ENCODE data around the gene HOXA10.
A peak's percentile ranks its signal among the peaks of the same experiment; 100 is the strongest.

Gene HOXA10

DNA sequence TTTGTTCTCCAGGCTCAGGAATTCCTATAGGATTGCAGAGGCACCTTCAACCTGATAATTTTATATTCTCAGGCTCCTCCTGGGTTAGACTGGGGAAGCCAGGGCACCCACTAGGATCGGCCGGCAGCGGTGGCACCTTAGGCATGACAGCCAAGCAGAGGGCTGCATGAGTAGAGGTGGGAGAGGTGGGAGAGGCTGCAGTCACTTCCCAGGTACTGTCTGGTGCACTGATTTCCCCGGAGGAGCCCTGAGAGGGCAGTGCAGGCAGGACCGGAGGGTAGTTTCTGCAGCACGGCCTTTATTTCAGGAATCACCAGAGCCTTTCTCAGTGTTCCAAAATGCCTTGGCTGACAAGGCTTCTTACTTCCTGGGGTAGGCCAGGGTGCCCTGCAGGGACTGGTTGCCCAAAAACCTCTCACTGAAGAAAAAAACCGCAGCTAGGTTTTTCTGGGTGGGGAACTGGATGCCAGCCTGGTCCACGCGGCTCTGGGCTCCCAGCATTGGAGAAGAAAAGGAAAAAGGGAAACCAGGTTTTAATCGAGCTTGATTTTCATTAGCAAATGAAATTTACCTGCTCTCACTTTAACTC, 29.3 kb upstream of the HOXA10 start:
- no peak for DNase-seq (ENCODE audit: low spot score)

DNA sequence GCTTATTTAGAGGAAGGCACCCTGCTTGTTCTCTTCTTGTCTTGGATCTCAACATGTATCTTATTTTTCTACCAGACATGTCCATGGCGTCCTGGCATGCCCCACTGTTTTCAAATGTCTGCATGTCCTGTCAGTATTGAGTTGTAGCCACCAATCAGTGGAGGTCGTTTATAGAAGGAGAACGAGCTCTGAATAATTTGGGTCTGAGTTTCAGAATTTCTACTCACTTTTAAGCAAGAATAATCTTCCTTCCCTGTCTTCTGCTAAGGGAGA, 28.7 kb upstream of the HOXA10 start:
- DNase-seq (ENCODE audit: low spot score) = no peak

DNA sequence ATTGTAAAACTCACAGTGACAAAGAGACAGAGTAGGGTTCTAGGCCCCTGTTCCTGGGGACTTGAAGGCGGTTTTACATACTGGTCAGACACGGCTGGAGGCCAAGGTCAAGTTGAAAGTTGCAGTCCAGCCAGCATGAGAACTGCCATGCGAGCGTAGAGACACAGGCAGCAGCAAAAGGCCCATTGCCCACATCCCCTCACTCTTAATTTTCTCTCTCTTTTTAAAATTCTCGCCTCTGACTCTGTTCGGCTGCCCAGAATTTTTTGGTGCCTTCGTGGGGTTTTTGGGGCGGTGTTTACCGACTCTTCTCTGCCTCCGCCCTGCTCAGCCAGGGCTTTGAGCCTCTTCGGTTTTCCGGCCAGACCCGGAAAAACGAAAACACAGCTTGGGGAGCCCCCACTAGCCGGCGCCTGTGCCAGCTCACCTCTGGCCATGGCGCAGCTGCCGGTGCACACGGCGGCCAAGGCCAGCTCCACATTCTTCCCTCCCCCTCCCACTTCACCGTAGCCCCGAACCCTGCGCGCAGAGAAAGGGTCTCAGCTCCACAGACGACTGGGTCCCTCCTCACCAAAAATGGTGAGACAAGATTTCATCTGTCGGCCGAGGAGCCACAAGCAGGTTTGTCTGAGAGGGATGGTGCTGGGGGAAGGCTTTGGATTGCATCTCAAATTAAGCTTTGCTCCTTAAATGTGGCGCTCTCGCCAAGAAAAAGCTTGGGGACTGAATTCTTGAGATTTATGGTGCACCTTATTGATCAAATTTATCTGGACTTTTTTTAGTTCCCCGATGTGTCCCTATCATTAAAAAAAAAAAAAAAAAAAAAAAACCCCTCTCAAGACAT, 28.1 kb upstream of the HOXA10 start:
- DNase-seq (ENCODE audit: low spot score) = no peak

DNA sequence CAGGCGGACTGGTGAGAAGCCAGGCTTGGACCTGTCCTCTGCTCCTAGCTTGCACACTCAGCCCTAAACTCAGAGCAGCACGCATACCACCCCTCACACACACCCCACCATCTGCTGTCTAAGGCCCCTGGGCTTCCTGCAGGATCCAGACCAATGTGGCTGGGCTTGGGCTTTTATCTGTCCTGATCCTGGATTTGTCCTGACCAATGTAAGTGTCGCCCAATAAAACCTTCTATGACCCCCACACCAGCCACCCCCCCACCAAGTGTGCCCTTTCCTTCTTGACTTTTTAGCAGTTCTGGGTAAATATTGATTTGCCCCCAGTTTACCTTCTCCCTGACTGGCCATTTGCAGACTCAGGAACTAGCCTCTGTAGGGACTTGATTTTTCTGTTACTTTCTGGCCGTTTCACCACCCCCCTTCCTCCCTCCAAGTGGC, 27.5 kb upstream of the HOXA10 start:
- DNase-seq (ENCODE audit: low spot score) = no peak

DNA sequence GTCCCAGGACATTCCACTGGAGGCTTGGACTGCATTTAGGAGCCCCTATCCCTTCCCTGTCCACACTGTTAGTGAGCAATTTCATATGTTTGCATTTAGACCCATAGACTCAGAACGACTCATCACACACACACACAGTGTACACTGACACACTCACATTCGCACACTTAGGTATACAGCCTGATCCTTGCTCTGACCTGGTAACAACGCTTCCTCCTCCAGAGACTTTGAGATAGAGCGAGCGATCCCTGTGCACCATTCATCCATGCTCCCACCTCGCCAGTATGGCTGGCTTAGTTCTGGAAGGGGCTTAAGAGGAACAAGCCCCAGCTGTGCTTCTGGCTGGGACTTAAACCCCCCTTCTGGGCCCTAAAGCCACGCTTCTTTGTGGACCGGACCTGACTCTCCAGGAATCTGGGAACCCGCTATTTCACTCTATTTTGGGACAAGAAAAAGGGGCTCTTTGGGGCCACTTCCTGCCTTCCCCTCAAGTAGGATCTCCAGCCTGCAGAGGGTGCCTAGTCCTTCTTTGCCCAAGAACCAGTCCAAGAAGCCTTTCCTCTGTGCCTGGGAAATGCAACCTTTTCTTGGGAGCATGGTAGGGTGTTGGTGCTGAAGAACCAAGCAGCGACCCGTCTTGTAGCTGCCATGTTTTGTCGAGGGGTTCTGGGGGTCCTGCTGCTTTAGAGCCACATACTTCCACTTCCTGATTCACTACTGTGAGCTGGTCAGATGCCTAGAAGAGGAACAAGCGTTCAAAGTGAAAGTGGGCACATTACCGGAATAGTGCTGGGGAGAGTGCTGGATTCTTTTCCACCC, 26.9 kb upstream of the HOXA10 start:
- DNase-seq (ENCODE audit: low spot score) = no peak

DNA sequence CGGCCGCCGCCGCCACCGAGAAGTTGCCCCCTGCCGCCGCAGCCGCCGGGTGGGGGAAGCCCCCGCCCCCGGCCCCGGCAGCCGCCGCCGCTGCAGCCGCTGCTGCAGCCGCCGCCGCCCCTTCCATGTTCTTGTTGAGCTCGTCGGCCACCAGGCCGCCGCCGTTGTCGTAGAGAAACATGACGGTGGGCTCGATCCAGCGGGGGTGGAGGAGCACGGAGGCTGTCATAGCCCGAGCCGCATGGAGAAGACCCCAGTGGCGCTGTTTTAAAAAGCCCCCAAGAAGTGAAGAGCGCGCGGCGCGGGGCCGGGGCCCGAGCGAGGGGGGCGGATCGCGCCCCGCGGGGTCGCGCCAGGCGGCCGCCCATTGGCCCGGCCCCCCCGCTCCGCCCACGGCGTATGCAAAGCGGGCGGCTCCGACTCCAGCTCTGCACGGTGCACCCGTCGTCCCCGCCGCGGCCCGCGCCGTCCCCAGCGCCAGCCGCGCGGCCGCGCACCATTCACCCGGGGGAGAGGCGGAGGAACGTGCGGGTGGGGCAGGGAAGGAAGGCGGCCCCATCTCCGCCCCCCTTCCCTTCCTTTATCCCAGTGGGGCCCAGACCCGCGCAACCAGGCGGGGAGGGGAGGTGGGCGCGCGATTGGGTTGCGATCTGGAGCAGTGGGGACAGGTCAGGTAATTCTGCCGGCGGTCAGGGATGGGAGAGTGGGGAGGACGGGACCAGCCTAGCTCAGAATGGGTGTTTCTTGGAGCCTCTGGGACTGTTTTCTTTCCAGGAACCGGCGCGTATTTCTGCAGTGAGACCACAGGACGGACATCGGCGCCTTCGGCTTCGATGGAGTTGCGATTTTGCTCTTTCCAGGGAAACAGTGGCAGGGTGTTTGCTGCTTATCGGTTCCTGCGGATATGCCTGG, 26.0 kb upstream of the HOXA10 start, which contains the start of gene HOXA13:
Gene HOXA13 (minus strand): TSS at position 243 of the 912 bp plus-strand sequence. CDS start 14 bp downstream, at position 229.
- no peak for DNase-seq (ENCODE audit: low spot score)

DNA sequence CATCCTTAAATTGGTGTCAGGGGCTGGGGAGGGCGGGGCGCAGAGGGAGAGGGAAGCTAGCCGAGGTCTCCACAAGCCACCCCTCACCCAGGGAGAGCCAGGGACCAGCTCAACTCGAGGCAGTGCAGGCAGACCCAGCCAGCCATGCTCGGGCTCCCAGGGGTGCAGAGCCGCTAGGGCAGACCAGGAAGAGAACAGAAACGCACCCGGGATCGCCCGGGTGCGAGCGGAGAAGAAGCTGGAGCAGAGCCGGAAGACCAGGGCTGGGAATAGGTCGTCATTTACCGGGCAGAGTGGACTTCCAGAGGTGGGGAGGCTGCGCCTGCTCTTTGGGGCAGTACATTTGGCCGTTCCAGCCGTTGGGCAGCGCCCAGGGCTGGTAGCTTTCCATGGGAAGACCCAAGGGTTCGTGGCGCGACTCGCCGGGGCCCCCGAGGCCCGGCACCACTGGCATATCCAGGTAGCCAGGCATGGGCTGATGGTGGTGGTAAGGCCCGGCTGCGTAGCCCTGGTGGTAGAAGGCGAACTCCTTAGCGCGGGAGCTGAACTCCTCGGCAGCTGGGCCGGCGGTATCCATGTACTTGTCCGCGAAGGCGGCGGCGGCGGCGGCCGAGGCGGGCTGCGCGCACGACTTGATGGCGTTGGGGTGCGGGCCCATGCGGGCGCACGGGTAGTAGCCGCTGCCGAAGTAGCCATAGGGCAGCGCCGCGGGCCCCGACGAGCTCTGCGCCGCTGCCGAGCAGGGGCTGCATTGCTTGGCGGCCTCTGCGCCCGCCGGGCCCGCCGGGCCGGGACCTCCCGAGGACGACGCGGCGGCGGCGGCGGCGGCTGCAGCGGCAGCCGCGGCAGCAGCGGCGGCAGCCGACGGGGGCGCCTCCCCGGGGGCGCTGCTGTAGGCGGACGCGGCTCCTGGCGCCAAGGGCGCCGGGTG, 25.0 kb upstream of the HOXA10 start:
- no peak for DNase-seq (ENCODE audit: low spot score)

DNA sequence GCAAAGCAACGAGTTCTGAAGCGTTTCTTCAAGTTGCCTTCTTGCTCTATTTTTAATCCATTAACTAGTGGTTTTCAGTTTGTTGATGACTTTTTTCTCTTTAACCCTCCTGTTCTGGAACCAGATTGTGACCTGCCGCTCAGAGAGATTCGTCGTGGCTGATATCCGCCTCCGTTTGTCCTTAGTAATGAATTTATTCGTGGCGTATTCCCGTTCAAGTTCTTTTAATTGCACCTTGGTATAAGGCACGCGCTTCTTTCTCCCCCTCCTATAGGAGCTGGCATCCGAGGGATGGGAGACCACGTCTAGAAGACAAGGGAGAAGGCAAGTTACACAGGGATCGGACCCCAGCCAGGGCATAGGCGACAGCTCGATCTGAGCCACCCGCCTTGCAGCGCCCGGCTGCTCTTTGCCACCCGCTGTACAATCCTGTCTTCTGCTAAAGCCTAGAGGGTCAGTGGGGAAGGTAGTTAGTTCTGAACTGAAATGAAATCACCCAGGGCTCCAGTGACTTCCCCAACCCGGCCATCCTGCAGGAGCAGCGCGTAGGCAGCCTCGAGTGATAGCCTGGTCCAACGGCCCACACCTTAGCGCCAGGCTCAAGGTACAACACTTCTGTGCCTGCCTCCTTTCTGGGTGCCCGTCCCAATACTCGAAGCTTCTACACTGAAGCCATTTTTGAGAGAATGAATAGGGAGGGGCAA, 24.2 kb upstream of the HOXA10 start:
- DNase-seq (ENCODE audit: low spot score) = no peak

DNA sequence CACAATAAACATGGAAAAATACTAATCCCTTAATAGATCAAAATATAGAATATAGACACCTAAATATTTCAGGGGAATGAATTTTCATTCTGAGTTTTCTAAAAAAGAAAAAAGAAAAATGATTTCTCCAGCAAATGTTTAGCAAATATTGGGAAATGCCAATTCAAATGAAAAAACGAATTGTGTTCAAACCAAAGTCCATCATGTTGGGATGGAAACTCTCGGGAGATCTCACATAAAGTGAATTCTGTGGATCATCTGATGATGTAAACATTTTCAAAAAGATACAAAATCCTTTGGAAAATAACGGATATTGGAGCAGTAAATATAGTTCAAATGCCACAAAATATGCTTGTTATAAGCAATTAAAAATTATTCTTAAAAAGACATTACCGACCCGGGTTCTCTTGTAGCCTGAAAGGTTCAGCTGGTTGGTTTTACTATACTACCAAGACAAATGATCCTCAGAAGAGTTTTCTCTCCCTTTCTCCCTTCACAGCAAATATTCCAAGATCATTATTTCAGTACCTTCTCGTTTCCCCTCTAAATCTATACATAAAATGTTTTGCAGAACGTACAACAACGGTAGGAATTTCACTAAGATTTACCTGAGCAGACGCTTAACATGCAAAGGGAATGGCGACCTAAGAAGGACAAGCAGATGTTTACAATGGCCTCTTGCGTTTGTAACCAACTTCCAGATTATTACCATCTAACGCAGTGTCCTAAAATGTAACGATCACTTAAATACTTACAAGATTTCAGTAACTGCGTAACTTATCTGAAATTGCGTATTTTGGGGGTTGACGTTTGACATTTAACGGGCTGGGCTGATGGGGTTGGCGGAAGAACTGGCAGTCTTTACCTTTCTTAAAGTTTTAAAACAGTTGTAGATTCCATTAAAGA, 23.3 kb upstream of the HOXA10 start:
- no peak for DNase-seq (ENCODE audit: low spot score)

DNA sequence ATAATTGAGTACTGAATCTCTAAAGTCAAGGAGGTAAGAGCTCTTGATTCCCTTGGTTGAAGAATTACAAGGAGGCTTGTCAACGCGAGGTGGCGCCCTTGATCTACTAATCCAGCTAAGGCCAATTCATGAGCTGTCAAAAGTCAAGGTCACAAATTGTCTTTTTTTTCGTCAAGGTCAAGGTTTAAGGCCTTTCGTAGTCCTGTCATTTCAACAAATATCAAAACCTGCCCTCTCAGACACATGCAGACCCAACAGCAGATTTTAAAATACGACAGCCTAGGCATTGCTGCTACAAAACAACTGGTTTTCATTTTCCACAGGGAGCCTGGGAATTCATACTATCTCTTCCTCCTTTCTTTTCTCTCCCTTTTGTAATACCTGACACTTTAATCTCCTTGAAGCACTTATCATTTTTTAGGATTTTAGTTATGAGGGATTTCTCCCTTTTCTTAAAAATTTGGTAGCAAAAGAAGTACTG, 22.2 kb upstream of the HOXA10 start:
- DNase-seq (ENCODE audit: low spot score) = peak; percentile 81

DNA sequence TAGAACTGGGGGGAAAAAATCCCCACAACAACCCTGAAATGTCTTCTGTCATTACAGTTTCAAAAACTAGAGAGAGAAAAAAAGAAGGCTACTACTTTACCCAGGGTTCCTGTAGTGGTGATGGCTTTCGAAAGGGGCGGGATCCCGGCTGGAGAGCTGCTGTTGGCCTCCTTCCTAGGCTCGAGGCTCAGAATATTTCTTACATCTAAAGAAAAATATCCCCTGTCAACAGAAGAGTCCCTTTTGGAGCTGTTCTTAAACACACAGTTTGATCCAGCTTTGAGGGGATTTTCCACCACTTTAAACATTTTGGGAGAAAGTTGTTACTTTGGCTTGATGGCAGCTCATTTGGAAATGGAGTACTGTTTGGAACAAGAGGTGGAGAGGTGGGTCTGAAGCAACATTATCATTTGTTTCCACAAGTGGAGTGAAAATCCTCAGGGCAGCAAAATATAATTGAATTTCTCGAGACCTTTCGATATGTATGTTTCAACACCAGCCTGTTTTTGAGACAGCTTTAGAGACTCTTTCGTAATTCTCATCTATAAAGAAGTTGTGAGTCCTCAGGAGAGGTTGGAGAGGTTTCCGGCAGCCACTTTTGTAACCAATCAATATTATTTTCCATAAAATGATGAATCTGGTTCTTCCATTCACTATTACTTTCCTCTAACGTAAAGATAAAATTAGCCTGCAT, 20.7 kb upstream of the HOXA10 start:
- DNase-seq (ENCODE audit: low spot score) = no peak

DNA sequence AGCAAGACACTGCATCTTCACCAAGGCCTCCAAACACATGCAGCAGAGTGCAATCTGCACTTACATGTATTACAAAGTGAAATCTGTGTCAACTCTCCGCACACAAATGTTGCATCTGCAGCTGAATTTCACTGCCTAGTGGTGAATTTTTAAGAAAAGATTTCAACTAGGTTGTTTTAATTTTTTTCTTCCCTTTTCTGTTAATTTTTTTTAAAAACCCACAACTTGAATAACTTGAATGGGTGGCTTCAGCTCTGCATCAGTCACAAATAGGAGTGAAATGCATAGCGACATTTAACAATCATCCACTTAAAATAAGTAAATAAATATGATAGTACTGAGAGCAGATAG, 19.9 kb upstream of the HOXA10 start:
- no peak for DNase-seq (ENCODE audit: low spot score)

DNA sequence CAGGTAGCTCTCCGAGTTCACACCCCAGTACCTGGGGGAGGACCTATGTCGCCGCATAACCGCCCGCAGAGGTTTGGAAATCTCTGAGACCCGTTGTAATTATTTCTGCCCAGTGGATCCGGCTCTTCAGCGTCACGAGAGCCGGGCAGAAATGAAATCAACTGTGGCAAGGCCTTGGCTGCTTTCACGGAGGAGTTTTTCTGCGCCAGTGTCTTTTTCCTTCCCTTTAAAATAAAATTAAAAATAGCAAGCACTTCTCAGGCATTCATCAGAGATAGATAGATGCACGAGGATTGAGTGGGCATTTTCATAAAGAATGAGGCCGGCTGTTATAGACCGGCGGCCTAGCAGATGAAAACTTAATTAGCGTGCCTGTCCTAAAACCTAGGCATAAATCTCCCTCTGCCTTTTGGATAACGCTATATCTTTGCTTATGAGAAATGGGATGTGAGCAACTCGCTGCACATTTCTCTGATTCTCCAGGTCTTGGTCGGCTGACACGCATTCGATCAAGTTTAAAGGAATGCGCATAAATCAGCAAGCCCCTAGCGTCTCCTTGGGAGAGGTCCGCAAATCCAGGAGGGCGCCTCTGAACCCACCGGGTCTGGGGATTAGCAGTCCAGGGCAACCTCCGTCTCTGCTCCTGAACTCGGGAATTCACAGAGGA, 19.3 kb upstream of the HOXA10 start:
- no peak for DNase-seq (ENCODE audit: low spot score)

DNA sequence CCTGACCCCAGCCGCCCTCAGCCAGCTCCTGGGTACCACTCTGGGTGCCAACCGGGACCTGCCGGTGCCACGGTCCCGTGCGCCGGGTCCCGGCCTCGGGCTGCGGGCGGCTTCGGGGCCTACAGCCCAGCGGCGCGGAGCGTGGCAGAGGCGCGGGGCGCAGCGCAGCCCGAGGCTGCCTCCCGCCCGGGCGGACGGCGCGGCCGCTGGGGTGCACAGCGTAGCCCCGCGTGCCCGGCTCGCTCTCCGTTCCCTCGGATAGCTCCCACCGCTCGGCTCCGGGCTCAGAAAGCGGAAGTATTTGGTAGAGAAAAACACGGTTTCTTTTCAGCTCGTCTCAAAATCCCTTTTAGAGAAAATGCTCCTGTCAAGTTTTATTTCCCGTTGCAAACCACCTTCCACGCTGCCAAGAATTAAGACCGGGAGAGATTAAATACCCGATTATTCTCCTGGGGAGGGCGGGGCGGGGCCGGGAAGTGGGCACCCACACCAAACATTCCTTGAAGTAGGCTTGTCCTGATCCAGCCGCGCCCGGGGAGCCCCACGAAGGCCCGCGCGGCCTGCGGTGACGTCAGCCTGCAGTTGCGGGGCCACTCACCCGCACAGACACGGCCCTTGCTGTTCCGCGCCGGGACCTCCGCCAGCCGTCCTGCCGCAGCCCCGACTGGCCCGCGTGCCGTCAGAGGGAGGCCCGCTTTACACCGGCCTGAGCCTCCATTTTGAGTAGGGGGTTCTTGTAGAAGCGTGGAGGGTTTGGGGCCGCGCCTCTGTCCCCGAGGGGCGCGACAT, 18.6 kb upstream of the HOXA10 start:
- DNase-seq (ENCODE audit: low spot score) = no peak

DNA sequence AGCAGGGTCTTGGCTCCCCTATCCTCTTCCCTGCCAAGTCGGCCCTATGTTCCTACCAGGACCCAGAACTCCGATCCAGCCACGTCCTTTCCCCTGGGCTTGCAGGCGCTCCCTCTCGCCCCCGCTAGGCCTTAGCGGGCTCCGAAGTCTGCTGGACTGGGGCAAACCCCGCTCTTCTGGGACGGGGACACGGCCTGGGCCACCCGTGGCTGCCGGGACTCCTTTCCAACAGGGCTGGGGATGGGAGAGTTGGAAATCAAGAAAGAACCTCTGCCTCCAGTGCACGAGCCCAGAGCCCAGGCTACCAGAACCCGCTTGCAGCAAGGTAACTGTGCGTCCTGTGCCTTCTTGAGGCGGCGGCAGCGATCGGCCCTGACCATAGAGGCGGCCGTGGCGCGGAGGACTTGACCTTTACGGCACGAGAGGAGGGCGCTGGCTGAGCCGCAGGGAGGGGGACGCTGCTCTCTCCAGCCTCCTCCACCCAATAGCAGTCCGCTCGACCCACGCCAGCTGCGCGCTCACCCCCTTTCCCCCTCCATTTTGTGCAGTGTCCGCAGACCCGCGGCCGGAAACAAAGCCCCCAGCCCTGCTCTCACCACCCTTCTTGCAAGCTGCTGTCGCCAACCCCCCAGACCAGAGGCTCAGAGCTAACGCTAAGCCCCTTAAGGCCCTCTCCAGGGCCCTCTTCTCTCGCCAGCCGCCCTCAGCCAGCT, 17.9 kb upstream of the HOXA10 start:
- DNase-seq (ENCODE audit: low spot score) = no peak

DNA sequence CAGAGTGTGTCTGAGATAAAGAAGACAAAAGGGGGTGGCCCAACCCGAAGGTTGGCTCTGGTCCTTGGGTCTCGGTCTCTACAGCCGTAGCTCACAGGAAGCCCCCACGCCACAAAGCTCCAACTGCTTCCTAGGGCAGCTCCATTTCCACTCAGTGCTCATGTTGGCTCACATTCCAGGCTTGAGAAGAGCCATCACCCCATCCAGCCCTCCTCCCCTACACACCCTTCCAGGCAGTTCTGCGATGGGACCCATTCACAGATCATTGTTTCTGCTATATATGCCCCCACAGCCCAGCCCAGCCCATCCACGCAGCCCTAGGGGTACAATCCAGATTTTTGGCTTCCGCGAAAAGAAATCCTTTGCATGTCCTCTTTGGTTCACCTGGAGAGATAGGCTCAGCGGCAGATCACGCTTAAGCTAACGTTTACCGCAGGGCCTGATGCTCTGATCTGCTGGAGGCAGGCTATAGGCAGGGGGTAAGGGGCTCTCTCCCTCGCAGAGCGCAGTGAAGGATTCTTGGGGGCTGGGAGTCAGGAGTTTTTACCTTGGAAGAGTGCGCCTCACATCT, 17.1 kb upstream of the HOXA10 start:
- DNase-seq (ENCODE audit: low spot score) = no peak

All from CD4-positive, alpha-beta T cell treated with Interleukin-2 at 100 ng/mL for 4 hours (primary cell).